Measurements from ENCODE around the gene CDON.

CDON gene

DNA sequence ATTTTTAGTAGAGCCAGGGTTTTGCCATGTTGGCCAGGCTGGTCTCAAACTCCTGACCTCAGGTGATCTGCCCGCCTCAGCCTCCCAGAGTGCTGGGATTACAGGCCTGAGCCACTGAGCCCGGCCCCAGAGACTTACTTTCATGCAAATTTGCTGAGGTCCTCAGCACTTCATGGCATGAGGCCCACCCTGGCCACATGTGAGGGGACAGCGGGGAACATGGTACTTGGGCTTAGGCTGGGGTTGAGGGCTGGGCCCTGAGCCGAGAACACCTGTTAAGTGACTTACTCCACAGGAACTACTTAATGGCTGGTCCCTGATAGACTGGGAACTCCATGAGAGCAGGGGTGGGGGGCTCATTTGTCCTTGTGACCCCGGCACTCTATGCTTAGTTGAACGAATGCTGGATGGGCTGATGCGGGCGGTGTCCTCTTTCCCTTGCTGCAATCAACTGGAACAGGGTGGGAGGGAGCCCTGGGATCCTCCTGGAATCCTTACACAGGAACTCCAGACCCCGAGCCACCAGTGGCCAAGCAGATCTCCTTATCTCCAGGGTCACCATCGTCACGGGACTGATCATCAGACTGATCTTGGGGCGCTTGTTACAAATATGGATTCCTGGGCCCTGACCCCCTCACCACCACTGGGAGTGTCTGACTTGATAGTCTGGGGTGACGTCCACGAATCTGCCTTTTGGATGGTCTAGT lies 115.8 kb downstream of the CDON start:
- Histone ChIP-seq H2AFZ (ENCODE audit: insufficient read depth, low read length, poor library complexity) (no peak overlapping the region), H4K8ac (ENCODE audit: low read depth, low read length) (no peak overlapping the region), H4K12ac (ENCODE audit: low read depth, low read length) (no peak overlapping the region), H3K79me1 (ENCODE audit: low read length) (peaks cover 6% of the 10 kb centered on the region), H3K14ac (ENCODE audit: low read length) (no peak overlapping the region), H3K23ac (ENCODE audit: low read length) (no peak overlapping the region), H2BK120ac (ENCODE audit: insufficient read depth, low read length, poor library complexity) (no peak overlapping the region), H3K27me3 (ENCODE audit: insufficient read depth, low read length) (no peaks in the 10 kb centered on the region), H3K27ac (ENCODE audit: low read depth, low read length) (no peak overlapping the region), H3K9me3 (ENCODE audit: insufficient read depth, low read depth, low read length) (peaks cover 2% of the 10 kb centered on the region), H3K4me2 (ENCODE audit: low read length) (no peak overlapping the region), H3K9ac (ENCODE audit: low read length) (no peak overlapping the region), H2BK12ac (ENCODE audit: low read length) (no peak overlapping the region), H3K36me3 (ENCODE audit: control insufficient read depth in 1 of 2, insufficient read depth in 2 of 2, low read length in 2 of 2) (peaks cover 12 to 14% of the 10 kb centered on the region in 2 experiments), H4K91ac (ENCODE audit: low read depth, low read length) (no peak overlapping the region), H2AK5ac (ENCODE audit: low read length) (no peak overlapping the region), H2BK5ac (ENCODE audit: low read depth, low read length, poor library complexity) (no peak overlapping the region), H3K4me3 (ENCODE audit: low read depth, low read length) (no peak overlapping the region), H3K79me2 (ENCODE audit: control insufficient read depth, insufficient read depth, low read length, poor library complexity) (no peaks in the 10 kb centered on the region), H3K4ac (ENCODE audit: low read depth, low read length) (no peak overlapping the region), H3K18ac (ENCODE audit: low read length) (no peak overlapping the region), H3K4me1 (ENCODE audit: control insufficient read depth in 1 of 2, insufficient read depth in 2 of 2, low read length in 2 of 2) (peaks cover 13 to 20% of the 10 kb centered on the region in 2 experiments)
- DNase-seq, result no peak
- no CpG with 5 or more reads among the region's 14 CpGs for WGBS (ENCODE audit: extremely low coverage, insufficient coverage, insufficient read length)

DNA sequence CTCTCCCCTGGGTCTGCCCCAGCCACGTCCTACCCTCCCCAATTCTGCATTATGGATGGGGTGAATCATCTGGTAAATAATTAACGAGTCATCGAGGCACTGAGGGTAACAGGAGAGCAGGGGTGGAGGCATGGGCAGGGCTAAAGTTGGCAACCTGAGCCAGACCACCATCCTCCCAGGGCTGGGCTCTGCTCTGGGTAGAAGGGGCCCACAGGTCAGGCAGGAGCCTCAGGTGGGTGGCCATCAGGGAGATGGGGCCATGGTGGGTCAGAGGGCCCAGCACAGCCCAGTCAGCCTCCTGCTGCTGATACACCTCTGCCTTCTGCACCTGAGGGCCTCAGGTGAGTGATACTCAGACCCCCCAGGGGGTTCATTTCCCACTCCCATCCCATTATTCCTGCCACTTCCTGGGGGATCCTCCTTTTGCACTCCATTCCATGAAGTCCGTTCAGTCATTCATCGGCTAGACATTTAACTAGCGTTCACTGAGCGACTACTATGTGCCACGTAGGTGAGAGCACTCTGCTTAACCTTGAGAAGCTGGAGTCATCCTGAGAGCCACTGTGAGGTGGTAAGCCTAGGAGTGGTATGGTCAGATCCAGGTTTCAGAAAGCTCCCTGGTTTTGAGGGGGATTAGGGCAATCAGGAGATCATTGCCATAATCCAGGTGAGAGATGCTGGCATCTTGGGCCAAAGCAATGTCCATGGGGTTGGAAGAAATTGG lies 116.7 kb downstream of the CDON start, which contains the start of gene VSIG10L2:
VSIG10L2 (plus strand) TSS at position 248 of the 724 bp plus-strand sequence; CDS start at position 260, 12 bp downstream.
- Histone ChIP-seq H3K27me3 (ENCODE audit: insufficient read depth, low read length) (no peaks in the 10 kb centered on the region), H3K27ac (ENCODE audit: low read depth, low read length) (no peak within 1 kb of the TSS), H3K36me3 (ENCODE audit: control insufficient read depth in 1 of 2, insufficient read depth in 2 of 2, low read length in 2 of 2) (peaks cover 6 to 9% of the 10 kb centered on the region in 2 experiments), H4K12ac (ENCODE audit: low read depth, low read length) (no peak within 1 kb of the TSS), H3K18ac (ENCODE audit: low read length) (no peak within 1 kb of the TSS), H3K4me3 (ENCODE audit: low read depth, low read length) (no peak within 1 kb of the TSS), H2AFZ (ENCODE audit: insufficient read depth, low read length, poor library complexity) (no peak within 1 kb of the TSS), H3K4me1 (ENCODE audit: control insufficient read depth in 1 of 2, insufficient read depth in 2 of 2, low read length in 2 of 2) (peaks cover 7 to 12% of the 10 kb centered on the region in 2 experiments), H3K79me1 (ENCODE audit: low read length) (peaks cover 3% of the 10 kb centered on the region), H2BK5ac (ENCODE audit: low read depth, low read length, poor library complexity) (no peak within 1 kb of the TSS), H3K9me3 (ENCODE audit: insufficient read depth, low read depth, low read length) (peaks cover 2% of the 10 kb centered on the region), H3K9ac (ENCODE audit: low read length) (no peak within 1 kb of the TSS), H2BK12ac (ENCODE audit: low read length) (no peak within 1 kb of the TSS), H4K8ac (ENCODE audit: low read depth, low read length) (no peak within 1 kb of the TSS), H2BK120ac (ENCODE audit: insufficient read depth, low read length, poor library complexity) (no peak within 1 kb of the TSS), H2AK5ac (ENCODE audit: low read length) (no peak within 1 kb of the TSS), H4K91ac (ENCODE audit: low read depth, low read length) (no peak within 1 kb of the TSS), H3K4me2 (ENCODE audit: low read length) (no peak within 1 kb of the TSS), H3K23ac (ENCODE audit: low read length) (no peak within 1 kb of the TSS), H3K79me2 (ENCODE audit: control insufficient read depth, insufficient read depth, low read length, poor library complexity) (no peaks in the 10 kb centered on the region), H3K14ac (ENCODE audit: low read length) (no peak within 1 kb of the TSS), H3K4ac (ENCODE audit: low read depth, low read length) (no peak within 1 kb of the TSS)
- DNase-seq, result no peak
- no CpG with 5 or more reads among the region's 8 CpGs for WGBS (ENCODE audit: extremely low coverage, insufficient coverage, insufficient read length)

DNA sequence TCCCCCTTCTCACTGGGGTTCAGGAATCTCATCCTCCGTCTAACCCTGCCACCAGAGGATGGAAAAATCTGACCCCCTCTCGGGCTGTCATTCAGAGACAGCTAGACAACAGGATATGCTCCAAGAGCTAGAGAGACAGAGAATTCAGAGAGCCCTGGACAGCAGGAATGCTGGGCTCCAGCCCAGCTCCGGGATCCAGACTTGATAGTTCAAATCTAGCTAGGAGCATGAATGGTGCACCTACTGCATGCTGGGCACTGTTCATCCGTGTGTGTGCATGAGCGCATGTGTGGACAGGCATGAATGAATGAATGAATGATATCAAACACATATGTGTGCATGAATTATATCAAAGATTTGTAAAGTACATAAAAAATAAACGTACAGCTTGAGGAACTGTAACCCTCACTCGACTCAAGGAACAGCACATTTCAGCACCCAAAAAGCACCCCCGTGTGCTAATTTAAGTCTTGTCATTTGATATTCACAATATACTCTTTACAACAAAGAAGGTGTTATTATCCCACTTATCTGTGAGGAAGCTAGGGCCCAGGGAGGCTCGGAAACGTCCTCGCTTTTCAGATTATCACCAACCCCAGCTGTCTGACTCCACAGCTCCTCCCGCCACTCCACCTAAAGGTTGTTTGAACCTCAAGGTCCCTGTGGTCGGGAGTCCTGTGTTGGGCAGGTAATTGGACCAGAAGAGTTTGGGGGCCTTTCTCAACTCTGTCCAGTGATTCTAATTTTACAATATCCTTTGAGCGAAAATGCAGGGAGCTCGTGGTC lies 117.5 kb downstream of the CDON start:
- Histone ChIP-seq H3K27ac (ENCODE audit: low read depth, low read length) (no peak overlapping the region), H3K14ac (ENCODE audit: low read length) (no peak overlapping the region), H2BK5ac (ENCODE audit: low read depth, low read length, poor library complexity) (no peak overlapping the region), H3K79me2 (ENCODE audit: control insufficient read depth, insufficient read depth, low read length, poor library complexity) (no peaks in the 10 kb centered on the region), H3K36me3 (ENCODE audit: control insufficient read depth in 1 of 2, insufficient read depth in 2 of 2, low read length in 2 of 2) (peaks cover 4 to 9% of the 10 kb centered on the region in 2 experiments), H3K4ac (ENCODE audit: low read depth, low read length) (no peak overlapping the region), H4K8ac (ENCODE audit: low read depth, low read length) (no peak overlapping the region), H4K91ac (ENCODE audit: low read depth, low read length) (no peak overlapping the region), H4K12ac (ENCODE audit: low read depth, low read length) (no peak overlapping the region), H3K27me3 (ENCODE audit: insufficient read depth, low read length) (no peaks in the 10 kb centered on the region), H3K9me3 (ENCODE audit: insufficient read depth, low read depth, low read length) (peaks cover 2% of the 10 kb centered on the region), H3K4me2 (ENCODE audit: low read length) (no peak overlapping the region), H2BK120ac (ENCODE audit: insufficient read depth, low read length, poor library complexity) (no peak overlapping the region), H2AFZ (ENCODE audit: insufficient read depth, low read length, poor library complexity) (no peak overlapping the region), H3K4me3 (ENCODE audit: low read depth, low read length) (no peak overlapping the region), H3K79me1 (ENCODE audit: low read length) (no peaks in the 10 kb centered on the region), H3K4me1 (ENCODE audit: control insufficient read depth in 1 of 2, insufficient read depth in 2 of 2, low read length in 2 of 2) (peaks cover 3 to 9% of the 10 kb centered on the region in 2 experiments), H3K9ac (ENCODE audit: low read length) (no peak overlapping the region), H3K23ac (ENCODE audit: low read length) (no peak overlapping the region), H2AK5ac (ENCODE audit: low read length) (no peak overlapping the region), H3K18ac (ENCODE audit: low read length) (no peak overlapping the region), H2BK12ac (ENCODE audit: low read length) (no peak overlapping the region)
- no CpG with 5 or more reads among the region's 15 CpGs for WGBS (ENCODE audit: extremely low coverage, insufficient coverage, insufficient read length)
- no peak for DNase-seq

DNA sequence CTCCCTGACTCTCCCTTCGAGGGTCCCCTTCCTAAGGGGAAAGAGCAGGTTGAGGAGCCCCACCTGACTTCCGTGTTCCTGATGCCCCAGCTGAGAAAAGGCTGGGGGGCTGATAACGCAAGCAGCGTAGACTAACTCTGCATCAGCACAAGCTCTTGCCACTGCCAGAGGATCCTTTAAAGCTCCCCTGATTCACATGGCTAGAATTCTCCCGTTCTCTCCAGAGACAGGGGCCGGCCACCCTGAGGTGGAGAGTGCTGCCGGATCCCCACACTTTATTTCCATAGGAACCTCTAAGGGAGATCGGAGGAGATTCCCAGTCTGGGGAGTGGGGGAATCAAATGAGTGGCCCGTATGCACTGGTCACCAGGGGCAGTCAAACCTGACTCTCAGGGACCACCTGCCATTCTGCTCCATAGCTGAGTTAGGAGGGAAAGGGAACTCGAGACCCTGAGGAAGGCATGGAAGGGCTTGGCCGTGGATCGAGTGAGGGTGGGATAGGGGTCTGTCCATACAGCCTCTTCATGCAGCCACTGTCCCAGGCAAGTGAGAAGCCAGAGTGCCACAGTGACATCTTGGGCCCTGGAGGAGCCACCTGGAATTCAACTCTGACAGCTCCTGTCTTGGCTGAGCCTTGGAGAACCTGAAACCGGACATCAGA lies 118.2 kb downstream of the CDON start:
- no CpG with 5 or more reads among the region's 13 CpGs for WGBS (ENCODE audit: extremely low coverage, insufficient coverage, insufficient read length)
- no peak overlapping the region for H2BK120ac ChIP-seq (ENCODE audit: insufficient read depth, low read length, poor library complexity)
- no peak overlapping the region for H2AK5ac ChIP-seq (ENCODE audit: low read length)
- no peak overlapping the region for H3K27ac ChIP-seq (ENCODE audit: low read depth, low read length)
- H4K12ac ChIP-seq (ENCODE audit: low read depth, low read length), result no peak overlapping the region
- peaks cover 2% of the 10 kb centered on the region for H3K9me3 ChIP-seq (ENCODE audit: insufficient read depth, low read depth, low read length)
- no peak for DNase-seq
- H2BK5ac ChIP-seq (ENCODE audit: low read depth, low read length, poor library complexity), result no peak overlapping the region
- H3K27me3 ChIP-seq (ENCODE audit: insufficient read depth, low read length), result no peaks in the 10 kb centered on the region
- no peak overlapping the region for H3K4ac ChIP-seq (ENCODE audit: low read depth, low read length)
- H2BK12ac ChIP-seq (ENCODE audit: low read length), result no peak overlapping the region
- no peak overlapping the region for H3K4me3 ChIP-seq (ENCODE audit: low read depth, low read length)
- H3K9ac ChIP-seq (ENCODE audit: low read length), result no peak overlapping the region
- H3K79me2 ChIP-seq (ENCODE audit: control insufficient read depth, insufficient read depth, low read length, poor library complexity), result no peaks in the 10 kb centered on the region
- H3K4me2 ChIP-seq (ENCODE audit: low read length), result no peak overlapping the region
- no peak overlapping the region for H3K23ac ChIP-seq (ENCODE audit: low read length)
- no peak overlapping the region for H3K14ac ChIP-seq (ENCODE audit: low read length)
- peaks cover 3 to 9% of the 10 kb centered on the region in 2 experiments for H3K4me1 ChIP-seq (ENCODE audit: control insufficient read depth in 1 of 2, insufficient read depth in 2 of 2, low read length in 2 of 2)
- H3K18ac ChIP-seq (ENCODE audit: low read length), result no peak overlapping the region
- H3K36me3 ChIP-seq (ENCODE audit: control insufficient read depth in 1 of 2, insufficient read depth in 2 of 2, low read length in 2 of 2), result peaks cover 4 to 9% of the 10 kb centered on the region in 2 experiments
- H4K8ac ChIP-seq (ENCODE audit: low read depth, low read length), result no peak overlapping the region
- H4K91ac ChIP-seq (ENCODE audit: low read depth, low read length), result no peak overlapping the region
- no peaks in the 10 kb centered on the region for H3K79me1 ChIP-seq (ENCODE audit: low read length)
- H2AFZ ChIP-seq (ENCODE audit: insufficient read depth, low read length, poor library complexity), result no peak overlapping the region
